MCF 10A (cell line): Measurements from ENCODE around the gene WWTR1. TPM values are rescaled to one million over a fixed set of nuclear protein-coding genes. Genes with fewer than 3 reads are reported as not detected.

Experiments
- BruUV-seq: library from RNA; stranded (reverse); fragments of 400-500 nt; replicated peaks from 2 replicates; lab custom pipeline; 2021; lab: Mats Ljungman, UMichigan
- CTCF ChIA-PET: fragments of 300-600 bp; sonication (Branson Sonifier 250); formaldehyde crosslinking; extraction: SDS; loops from one replicate; lab custom pipeline; 2021; ENCODE audit warnings: antibody characterized with exemption, inconsistent platforms; lab: Yijun Ruan, JAX
- POLR2A ChIA-PET: fragments of 300-600, 350-650 bp; sonication (Branson Sonifier 250); formaldehyde crosslinking; extraction: SDS; loops from one replicate; lab custom pipeline; 2020; ENCODE audit warnings: antibody characterized with exemption, inconsistent platforms; lab: Yijun Ruan, JAX
- DNase-seq: peaks from one replicate; pipeline ENCODE4 v3.0.0-alpha.2; 2018; ENCODE audit not compliant: unreplicated experiment
- H3K27ac Mint-ChIP-seq: one replicate; pipeline ENCODE4 v1.8.0; 2022; ENCODE audit warnings: mild to moderate bottlenecking, low read depth, mixed read lengths; ENCODE audit not compliant: unreplicated experiment
- H3K27me3 Mint-ChIP-seq: one replicate; pipeline ENCODE4 v1.8.0; 2022; ENCODE audit warnings: mixed read lengths; ENCODE audit not compliant: insufficient read depth, unreplicated experiment
- H3K36me3 Mint-ChIP-seq: one replicate; pipeline ENCODE4 v1.8.0; 2022; ENCODE audit warnings: mild to moderate bottlenecking, moderate library complexity, mixed read lengths; ENCODE audit not compliant: insufficient read depth, unreplicated experiment
- H3K4me1 Mint-ChIP-seq: one replicate; pipeline ENCODE4 v1.8.0; 2022; ENCODE audit warnings: mixed read lengths; ENCODE audit not compliant: insufficient read depth, unreplicated experiment
- H3K4me3 Mint-ChIP-seq: one replicate; pipeline ENCODE4 v1.8.0; 2022; ENCODE audit warnings: mild to moderate bottlenecking, moderate library complexity, mixed read lengths; ENCODE audit not compliant: unreplicated experiment
- H3K9me3 Mint-ChIP-seq: one replicate; pipeline ENCODE4 v1.8.0; 2022; ENCODE audit warnings: mixed read lengths; ENCODE audit not compliant: unreplicated experiment
- intact Hi-C: fragments of 100-400 bp; cut with micrococcal nuclease; formaldehyde crosslinking; loops from 2 replicates; pipeline ENCODE4 v1.14.1; 2022
- total RNA-seq: library from RNA; stranded (reverse); gene quantifications from 2 replicates; pipeline ENCODE4 v1.2.3, GENCODE V29; 2022
- TF ChIP-seq, protein P1 (sequence below): fragments of 200-600 bp; IDR thresholded peaks from one replicate; pipeline ENCODE4 v1.8.0; 2022; ENCODE audit warnings: antibody characterized with exemption, mild to moderate bottlenecking; ENCODE audit not compliant: unreplicated experiment

WWTR1 gene
- total RNA-seq, 1 experiment from 2014 or later, result 52.9 TPM

DNA sequence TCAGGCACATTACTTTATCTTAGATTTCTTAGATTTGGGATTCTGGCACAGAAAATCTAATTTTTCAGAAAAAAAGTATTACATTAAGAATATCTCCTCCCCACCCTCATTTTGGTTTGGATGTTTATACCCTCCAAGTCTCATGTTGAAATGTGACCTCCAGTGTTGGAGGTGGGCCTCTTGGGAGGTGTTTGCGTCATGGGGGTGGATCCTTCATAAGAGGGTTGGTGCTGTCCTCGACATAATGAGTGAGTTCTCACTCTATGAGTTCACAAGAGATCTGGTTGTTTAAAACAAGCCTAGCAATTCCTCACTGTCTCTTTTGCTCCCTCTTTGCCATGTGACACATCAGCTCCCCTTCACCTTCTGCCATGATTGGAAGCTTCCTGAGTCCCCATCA, 45.6 kb upstream of the WWTR1 start:
- no peaks in the 10 kb centered on the region for H3K36me3 Mint-ChIP-seq
- intact Hi-C loops, result no loop called here
- no peaks in the 10 kb centered on the region for H3K9me3 Mint-ChIP-seq
- ChIA-PET POLR2A (no interaction called here), CTCF (interaction anchor here (0.6 to 1.8 kb wide), 3 partner anchors 85 to 173 kb away, joined by 3 read pairs; no protein-coding TSS in a partner anchor)
- no peaks in the 10 kb centered on the region for H3K27me3 Mint-ChIP-seq
- no peak overlapping the region for H3K4me3 Mint-ChIP-seq
- no TSS peak for BruUV-seq
- peak overlapping the region; percentile 25 for H3K27ac Mint-ChIP-seq
- no peak for DNase-seq
- TF ChIP-seq, protein P1, sequence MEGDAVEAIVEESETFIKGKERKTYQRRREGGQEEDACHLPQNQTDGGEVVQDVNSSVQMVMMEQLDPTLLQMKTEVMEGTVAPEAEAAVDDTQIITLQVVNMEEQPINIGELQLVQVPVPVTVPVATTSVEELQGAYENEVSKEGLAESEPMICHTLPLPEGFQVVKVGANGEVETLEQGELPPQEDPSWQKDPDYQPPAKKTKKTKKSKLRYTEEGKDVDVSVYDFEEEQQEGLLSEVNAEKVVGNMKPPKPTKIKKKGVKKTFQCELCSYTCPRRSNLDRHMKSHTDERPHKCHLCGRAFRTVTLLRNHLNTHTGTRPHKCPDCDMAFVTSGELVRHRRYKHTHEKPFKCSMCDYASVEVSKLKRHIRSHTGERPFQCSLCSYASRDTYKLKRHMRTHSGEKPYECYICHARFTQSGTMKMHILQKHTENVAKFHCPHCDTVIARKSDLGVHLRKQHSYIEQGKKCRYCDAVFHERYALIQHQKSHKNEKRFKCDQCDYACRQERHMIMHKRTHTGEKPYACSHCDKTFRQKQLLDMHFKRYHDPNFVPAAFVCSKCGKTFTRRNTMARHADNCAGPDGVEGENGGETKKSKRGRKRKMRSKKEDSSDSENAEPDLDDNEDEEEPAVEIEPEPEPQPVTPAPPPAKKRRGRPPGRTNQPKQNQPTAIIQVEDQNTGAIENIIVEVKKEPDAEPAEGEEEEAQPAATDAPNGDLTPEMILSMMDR, result no peak
- peaks cover 5% of the 10 kb centered on the region for H3K4me1 Mint-ChIP-seq

DNA sequence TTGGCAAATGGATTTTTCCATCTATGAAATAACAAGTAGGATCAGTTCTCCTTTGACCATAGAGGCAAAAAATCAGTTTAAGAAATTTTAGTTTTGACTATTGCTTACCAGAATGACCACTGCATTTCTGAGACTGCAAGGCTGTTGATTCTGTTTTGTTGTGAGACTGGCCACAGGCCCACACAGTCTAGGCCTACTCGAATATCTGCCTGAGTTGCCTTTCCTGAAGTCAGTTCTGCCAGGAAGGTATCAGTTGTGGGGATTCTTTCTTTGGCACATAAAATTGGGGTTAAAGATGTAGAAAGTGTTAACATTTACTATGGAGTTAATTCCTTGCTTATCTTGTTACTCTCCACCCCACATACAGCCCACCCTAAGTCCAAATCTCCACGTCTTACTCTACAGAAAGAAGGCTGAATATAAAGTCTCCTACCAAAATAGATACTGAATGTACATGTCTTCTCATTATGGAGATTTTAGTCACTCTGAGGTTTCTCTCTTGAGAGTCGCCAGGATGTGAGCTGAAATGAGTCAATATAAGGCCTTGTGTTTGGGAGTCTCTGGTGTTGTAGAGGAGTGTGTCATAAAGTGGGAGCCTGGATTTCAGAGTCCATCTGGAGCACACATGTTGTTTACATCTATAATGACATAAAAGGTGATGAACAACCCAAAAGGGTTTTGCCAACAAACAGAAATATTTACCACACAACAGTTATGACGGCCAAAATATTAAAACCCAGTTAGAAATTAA, 45.0 kb upstream of the WWTR1 start:
- Mint-ChIP-seq H3K4me1 (peaks cover 5% of the 10 kb centered on the region), H3K4me3 (no peak overlapping the region), H3K36me3 (no peaks in the 10 kb centered on the region), H3K27ac (peak overlapping the region; percentile 25), H3K9me3 (no peaks in the 10 kb centered on the region), H3K27me3 (no peaks in the 10 kb centered on the region)
- ChIA-PET POLR2A (no interaction called here), CTCF (interaction anchor here (0.6 to 1.1 kb wide), 2 partner anchors 86 to 106 kb away, joined by 3 read pairs; no protein-coding TSS in a partner anchor)
- TF ChIP-seq, protein P1, result no peak
- intact Hi-C loops, result no loop called here
- BruUV-seq, result no TSS peak
- peak; percentile 37 for DNase-seq

DNA sequence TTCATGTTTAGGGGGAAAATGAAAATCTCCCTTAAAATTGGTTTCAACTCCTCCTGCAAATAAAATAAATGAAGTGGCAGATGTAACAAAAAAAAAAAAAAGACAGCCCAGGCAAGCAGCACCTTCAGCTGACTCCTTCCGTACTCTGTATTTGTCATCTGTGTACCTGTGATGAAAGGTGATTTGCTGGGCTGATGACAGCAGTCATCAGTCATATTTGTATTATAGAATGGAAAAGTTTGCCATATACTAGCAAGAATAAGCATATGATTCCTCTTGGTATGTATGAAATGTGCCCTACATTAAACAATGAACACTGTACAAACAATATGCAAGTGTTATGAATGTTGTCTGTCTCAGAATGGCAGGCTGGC, 44.1 kb upstream of the WWTR1 start:
- CTCF ChIA-PET, result no interaction called here
- no peaks in the 10 kb centered on the region for H3K36me3 Mint-ChIP-seq
- DNase-seq, result no peak
- H3K4me1 Mint-ChIP-seq, result peaks cover 5% of the 10 kb centered on the region
- H3K27me3 Mint-ChIP-seq, result no peaks in the 10 kb centered on the region
- H3K9me3 Mint-ChIP-seq, result no peaks in the 10 kb centered on the region
- intact Hi-C loops, result no loop called here
- no peak overlapping the region for H3K4me3 Mint-ChIP-seq
- TF ChIP-seq, protein P1, result no peak
- no TSS peak for BruUV-seq
- H3K27ac Mint-ChIP-seq, result no peak overlapping the region
- POLR2A ChIA-PET, result no interaction called here

DNA sequence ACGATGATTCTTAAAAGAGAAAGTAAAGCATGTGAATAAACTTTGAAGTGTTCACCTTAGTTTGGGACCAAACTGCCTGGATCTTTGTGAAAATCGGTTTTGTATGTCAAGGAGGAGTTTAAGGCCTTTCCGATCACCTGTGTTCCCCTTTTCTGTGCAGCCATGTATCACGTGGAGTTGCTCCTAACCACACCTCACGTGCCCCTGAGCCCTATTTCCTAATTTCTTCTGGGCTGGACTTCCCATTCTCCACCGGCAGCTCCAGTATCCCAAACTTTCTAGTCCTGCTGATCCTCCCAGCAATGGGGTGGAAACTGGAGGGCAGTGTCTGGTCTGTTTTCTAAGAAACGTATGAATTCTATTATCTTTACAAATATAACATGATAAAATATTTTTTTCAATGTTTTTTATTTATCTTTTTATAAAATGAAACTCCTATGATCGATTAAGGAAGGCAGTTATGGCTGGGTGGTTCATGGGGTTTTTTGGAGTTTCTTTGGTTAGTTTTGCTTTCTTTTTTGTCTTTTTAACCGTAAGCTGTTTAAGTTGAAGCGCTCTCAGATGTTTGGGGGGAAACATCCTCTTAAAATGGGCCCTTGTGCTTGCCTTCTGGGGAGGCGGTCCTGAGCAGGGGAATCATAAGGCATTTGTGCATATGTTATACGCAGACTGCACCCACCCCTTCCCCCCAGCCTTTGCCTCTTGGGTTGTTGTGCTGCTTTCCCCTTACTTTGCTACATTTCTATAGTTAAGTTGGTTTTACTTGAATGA, 43.6 kb upstream of the WWTR1 start:
- intact Hi-C loops, result no loop called here
- H3K9me3 Mint-ChIP-seq, result no peaks in the 10 kb centered on the region
- no peaks in the 10 kb centered on the region for H3K36me3 Mint-ChIP-seq
- ChIA-PET POLR2A (no interaction called here), CTCF (interaction anchor here (1.3 kb wide), 1 partner anchor 345 kb away, joined by 3 read pairs; no protein-coding TSS in a partner anchor)
- no peaks in the 10 kb centered on the region for H3K27me3 Mint-ChIP-seq
- DNase-seq, result no peak
- no peak overlapping the region for H3K4me3 Mint-ChIP-seq
- no peak overlapping the region for H3K27ac Mint-ChIP-seq
- BruUV-seq, result no TSS peak
- H3K4me1 Mint-ChIP-seq, result peaks cover 5% of the 10 kb centered on the region
- TF ChIP-seq, protein P1, result no peak
